HG03442 (cell line): ENCODE data around the gene ARMC9.
A peak's percentile ranks its signal among the peaks of the same experiment; 100 is the strongest.

ENCODE experiments used
- ATAC-seq: cut with Tn5 transposase; IDR thresholded peaks from one replicate; pipeline ENCODE4 v1.9.1; 2021; ENCODE audit warnings: mild to moderate bottlenecking, moderate library complexity; ENCODE audit not compliant: unreplicated experiment

The ARMC9 gene

GRCh38 chr2:231200805-231201474 is 2.5 kb downstream of the ARMC9 start:
- no peak for ATAC-seq

- ATAC-seq, result no peak
Measured at GRCh38 chr2:231201475-231201814, 3.0 kb downstream of the ARMC9 start.

DNA sequence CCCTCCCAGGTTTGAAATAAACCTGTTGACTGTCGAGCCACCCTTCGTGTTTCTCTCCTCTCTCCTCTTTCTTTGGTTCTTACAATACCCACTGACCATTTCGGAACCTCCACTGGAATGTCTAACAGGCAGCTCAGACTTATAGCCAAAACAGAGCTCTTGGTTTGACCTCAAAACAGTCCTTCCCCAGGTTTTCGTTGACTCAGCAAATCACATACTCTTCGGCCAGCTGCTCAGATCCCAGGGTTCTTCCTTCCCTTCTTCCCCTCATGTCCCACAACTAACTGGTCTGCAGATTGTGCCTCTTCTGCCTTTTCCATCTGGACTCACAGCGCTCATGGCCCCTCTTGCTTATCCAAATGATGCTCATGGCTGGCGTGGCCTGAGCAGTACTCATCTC is 4.7 kb downstream of the ARMC9 start:
- no peak for ATAC-seq

DNA sequence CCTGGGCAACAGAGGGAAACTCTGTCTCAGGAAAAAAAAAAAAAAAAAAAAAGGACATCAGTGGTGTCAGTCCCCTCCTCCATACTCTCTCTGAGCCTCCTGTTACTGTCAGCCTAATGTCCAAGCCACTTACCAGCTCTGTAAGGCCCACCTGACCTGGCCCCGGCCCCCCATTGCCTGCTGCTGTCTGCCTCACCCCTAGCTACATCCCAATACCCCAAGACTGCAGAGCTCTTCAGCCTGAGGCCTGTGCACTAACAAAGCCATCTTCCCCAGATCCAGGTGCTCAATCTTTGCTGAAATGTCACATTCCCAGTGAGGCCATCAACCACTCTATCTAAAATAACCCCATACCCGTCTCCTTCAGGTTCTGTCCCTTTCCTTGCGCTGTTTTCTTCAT is 5.7 kb downstream of the ARMC9 start:
- no peak for ATAC-seq

GRCh38 chr2:231204581-231204980 is 6.2 kb downstream of the ARMC9 start:
- no peak for ATAC-seq

DNA sequence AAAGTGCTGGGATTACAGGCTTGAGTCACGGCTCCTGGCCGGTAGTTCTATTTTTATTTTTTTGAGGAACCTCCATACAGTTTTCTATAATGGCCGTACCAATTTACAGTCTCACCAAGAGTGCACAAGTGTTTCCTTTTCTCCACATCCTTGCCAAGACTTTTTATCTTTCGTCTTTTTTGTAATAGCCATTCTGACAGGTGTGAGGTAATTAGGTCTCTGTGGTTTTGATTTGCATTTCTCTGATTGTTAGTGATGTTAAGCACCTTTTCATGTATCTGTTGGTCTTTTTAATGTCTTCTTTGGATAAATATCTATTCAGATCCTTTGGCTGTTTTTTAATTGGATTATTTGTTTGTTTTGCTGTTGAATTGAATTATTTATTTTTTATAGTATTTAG is 9.3 kb downstream of the ARMC9 start:
- no peak for ATAC-seq

DNA sequence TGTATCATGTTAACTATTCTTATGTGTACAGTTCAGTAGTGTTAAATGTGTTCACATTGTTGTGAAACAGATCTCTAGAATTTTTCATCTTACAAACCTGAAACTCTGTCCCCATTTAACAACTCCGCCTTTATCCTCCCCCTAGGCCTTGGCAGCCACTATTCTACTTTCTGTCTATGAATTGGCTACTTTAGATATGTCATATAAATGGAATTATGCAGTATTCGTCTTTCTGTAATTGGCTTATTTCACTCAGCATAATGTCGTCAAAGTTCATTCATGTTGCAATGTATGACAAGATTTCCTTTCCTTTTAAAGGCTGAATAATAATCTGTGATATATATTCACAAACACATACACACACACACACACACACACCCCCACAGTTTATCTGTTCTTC is 12.4 kb downstream of the ARMC9 start:
- no peak for ATAC-seq

- ATAC-seq, result no peak
Measured at GRCh38 chr2:231211486-231211885, 13.1 kb downstream of the ARMC9 start.

DNA sequence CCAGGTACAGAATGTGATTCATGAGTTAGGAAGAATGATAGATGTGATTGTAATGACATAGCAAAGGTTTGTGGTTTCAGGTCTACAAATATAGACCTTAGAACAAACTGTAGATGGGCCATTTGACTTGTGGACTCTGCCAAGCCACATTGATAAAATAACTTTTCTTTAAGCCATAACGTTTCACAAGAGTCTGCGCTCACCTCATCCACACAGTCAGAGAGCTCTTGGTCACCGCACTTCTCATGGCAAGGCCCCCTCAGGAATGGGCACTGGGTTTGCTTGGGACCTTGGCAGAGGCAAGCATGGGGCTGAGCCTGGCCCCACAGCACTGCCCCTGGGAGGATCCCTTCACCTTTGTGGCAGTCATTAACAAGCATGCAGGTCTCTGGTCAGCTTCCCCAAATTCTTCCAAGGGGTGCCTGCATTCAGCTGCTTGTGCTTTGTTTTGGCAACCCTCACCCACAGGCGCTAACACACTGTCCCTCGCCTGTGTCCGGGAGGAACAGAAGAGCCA is 14.0 kb downstream of the ARMC9 start:
- ATAC-seq, result no peak

GRCh38 chr2:231213931-231214642 is 15.7 kb downstream of the ARMC9 start:
- ATAC-seq, result no peak

DNA sequence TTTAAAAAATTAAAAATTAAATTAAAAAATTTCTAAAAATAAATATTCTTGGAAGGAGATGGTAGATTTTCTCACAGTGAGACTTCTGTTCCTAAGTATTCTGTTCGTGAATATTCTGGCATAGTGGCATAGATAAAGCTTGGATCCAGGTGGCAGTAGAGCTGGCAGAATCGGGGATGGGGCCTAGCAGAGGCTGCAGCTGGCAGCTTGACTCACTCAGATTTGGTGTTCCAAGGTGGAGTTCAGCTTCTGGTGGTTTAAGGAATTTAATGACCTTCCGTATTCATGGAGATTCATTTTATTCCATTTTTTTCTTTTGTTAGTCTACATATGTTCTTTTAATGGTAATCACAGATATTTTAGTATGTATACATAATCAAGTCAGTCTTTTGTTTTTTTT is 19.9 kb downstream of the ARMC9 start:
- ATAC-seq, result no peak

DNA sequence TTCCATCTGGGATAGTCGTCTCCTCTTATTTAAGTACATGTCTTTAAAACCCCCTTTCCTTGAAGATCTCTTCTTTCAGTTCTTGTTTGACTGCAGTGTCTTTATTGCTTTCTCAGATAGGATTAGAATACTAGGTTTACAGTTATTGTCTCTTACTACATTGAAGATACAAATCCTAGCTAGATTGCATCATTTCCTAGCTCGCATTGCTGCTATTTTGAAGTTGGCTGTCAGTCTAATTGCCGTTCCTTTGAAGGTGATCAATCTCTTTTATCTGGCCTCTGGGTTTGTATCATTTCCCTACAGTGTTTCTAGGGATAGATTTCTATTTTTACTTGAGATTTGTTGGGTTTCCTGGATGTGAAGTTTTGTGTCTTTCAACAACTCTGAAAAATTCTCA is 20.9 kb downstream of the ARMC9 start:
- ATAC-seq, result no peak

DNA sequence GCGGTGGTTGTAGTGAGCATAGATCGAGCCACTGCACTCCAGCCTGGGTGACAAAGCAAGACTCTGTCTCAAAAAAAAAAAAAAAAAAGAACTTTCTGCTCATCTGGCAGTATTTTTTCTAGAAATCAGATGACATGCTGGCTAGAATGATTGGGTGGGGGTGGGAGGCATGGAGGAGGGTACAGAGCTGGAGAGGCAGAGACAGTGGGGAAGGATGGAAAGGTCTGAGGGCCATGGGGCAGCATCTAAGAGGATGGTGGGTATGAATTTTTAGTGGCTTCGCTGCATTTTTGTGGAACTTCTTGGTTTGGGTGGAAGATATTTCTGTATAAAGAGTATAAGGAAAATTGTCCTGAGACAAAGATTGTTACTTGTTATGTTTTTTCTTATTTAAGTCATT is 23.3 kb downstream of the ARMC9 start:
- ATAC-seq, result no peak

- ATAC-seq, result peak; percentile 72
Measured at GRCh38 chr2:231222318-231223000, 24.0 kb downstream of the ARMC9 start.

- ATAC-seq, result no peak
Measured at GRCh38 chr2:231223001-231223375, 24.6 kb downstream of the ARMC9 start.

GRCh38 chr2:231223458-231223976 is 25.1 kb downstream of the ARMC9 start:
- no peak for ATAC-seq

DNA sequence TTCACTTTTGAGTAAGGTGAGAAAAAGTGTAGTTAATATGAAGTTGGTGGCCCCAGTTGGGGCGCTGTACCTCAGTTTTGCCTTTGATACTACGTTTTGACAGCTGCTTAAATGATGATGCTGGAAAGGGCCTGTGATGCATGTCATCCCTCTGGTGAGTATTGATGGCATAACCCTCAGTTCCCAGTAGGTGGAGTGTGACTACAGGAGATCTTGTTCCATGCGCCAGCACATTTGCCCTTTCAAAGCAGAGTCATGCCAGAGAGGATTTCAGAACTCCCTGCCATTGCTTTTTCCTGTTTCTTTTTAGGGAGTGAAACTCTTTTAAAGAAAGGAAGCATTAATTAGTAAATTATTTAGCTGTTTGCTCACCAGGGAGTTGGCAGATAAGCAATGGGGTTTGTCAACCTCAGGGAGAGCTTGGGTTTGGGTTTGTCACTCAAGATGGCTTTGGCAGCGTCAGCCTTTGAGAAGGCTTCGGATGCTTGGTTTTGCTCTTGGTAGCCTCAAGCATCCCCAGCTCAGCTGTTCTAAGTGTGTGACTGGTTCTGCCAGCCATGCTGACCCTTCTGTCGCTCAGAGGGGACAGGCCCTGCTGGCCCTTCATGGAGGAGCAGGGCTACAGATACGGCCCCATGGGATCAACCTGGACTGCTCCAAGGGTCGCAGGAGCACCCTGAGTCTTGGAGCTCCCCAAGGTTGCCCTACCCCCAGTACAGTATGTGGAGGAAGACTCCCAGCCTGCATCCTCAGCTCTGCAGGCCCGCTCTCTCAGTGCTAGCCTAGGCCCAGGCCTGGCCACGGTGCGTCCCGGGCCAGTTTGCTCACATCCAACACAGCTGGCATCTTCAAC is 29.1 kb downstream of the ARMC9 start:
- ATAC-seq, result peak; percentile 41

DNA sequence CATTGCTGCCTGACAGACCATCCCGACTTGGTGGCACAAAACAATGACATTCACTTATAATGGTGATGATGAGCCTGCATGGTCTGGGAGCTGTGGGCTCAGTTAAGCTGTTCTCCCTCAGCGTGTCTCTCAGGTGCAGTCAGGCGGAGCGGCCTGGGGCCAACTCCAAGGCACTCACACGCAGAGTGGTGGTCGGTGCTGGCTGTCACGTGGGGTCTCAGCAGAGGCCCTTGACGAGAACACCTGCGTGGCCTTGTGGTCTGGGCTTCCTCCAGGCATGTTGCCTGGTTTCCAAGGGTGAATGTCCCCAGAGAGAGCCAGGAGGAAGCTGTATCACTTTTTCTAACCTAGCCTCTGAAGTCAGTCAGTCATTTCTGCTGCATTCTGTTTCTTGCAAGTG is 29.8 kb downstream of the ARMC9 start:
- ATAC-seq, result peak; percentile 74

GRCh38 chr2:231228974-231229529 is 30.6 kb downstream of the ARMC9 start:
- no peak for ATAC-seq

DNA sequence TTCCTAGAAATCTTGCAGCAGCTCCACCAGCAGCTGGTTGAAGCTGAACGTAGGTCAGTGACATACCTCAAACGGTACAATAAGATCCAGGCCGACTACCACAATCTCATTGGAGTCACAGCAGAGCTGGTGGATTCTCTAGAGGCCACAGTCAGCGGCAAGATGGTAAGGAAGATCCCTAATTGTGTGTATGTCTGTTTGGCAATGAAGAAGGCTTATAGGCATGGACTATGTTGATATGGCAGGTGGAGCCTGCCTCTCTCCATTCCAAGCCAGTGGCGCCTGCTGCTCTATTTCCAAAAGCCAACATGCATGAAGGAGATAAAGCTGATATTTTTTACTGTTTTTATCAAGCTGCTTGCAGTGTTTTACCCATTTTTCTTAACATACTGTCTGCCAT is 36.8 kb downstream of the ARMC9 start:
- no peak for ATAC-seq

- ATAC-seq, result no peak
Measured at GRCh38 chr2:231238689-231239088, 40.3 kb downstream of the ARMC9 start.
